ENCODE results near the gene CCNE1. TPM values are rescaled to one million over a fixed set of nuclear protein-coding genes. Genes with fewer than 3 reads are reported as not detected.

Gene CCNE1
- 10 to 100 TPM; 29.3 to 29.7 TPM for total RNA-seq

- H3K4me3 Mint-ChIP-seq: peak within 1 kb of the TSS; percentile 82
- intact Hi-C loops (cut with micrococcal nuclease): loop anchor here (1.0 to 2.0 kb wide), 3 partner anchors 20 to 34 kb away; no protein-coding TSS in a partner anchor
- DNase-seq: peak; percentile 96
- H3K36me3 Mint-ChIP-seq: peaks cover 14% of the 10 kb centered on the region
- H3K9me3 Mint-ChIP-seq: no peaks in the 10 kb centered on the region
- peaks cover 17% of the 10 kb centered on the region for H3K4me1 Mint-ChIP-seq (ENCODE audit: low read depth)
- peak within 1 kb of the TSS; percentile 86 for H3K27ac Mint-ChIP-seq
- CTCF ChIA-PET: no interaction called here
- H3K27me3 Mint-ChIP-seq: no peaks in the 10 kb centered on the region
- POLR2A ChIA-PET: no interaction called here
Observed at GRCh38 chr19:29811125-29812079, at the start of gene CCNE1. TSS of gene CCNE1 (plus strand) at chr19:29811991. CDS start at chr19:29812556, 565 bp downstream.

GRCh38 chr19:29763196-29763595 lies 48.6 kb upstream of the CCNE1 start:
- Mint-ChIP-seq H3K36me3 (no peaks in the 10 kb centered on the region), H3K4me1 (ENCODE audit: low read depth) (peaks cover 2% of the 10 kb centered on the region), H3K27ac (no peak overlapping the region), H3K9me3 (no peaks in the 10 kb centered on the region), H3K4me3 (no peak overlapping the region), H3K27me3 (no peaks in the 10 kb centered on the region)
- intact Hi-C loops (cut with micrococcal nuclease): no loop called here
- ChIA-PET POLR2A (no interaction called here), CTCF (interaction anchor here (1.3 to 1.5 kb wide), 2 partner anchors 47 to 95 kb away, joined by 3 read pairs; no protein-coding TSS in a partner anchor)
- no peak for DNase-seq

GRCh38 chr19:29764361-29764760 lies 47.4 kb upstream of the CCNE1 start:
- ChIA-PET CTCF (no interaction called here), POLR2A (no interaction called here)
- Mint-ChIP-seq H3K27ac (no peak overlapping the region), H3K36me3 (no peaks in the 10 kb centered on the region), H3K4me1 (ENCODE audit: low read depth) (peaks cover 2% of the 10 kb centered on the region), H3K9me3 (no peaks in the 10 kb centered on the region), H3K27me3 (no peaks in the 10 kb centered on the region), H3K4me3 (no peak overlapping the region)
- intact Hi-C loops (cut with micrococcal nuclease): no loop called here
- no peak for DNase-seq

- no peaks in the 10 kb centered on the region for H3K9me3 Mint-ChIP-seq
- no peaks in the 10 kb centered on the region for H3K27me3 Mint-ChIP-seq
- H3K36me3 Mint-ChIP-seq: no peaks in the 10 kb centered on the region
- no peak overlapping the region for H3K4me3 Mint-ChIP-seq
- H3K27ac Mint-ChIP-seq: no peak overlapping the region
- ChIA-PET CTCF (no interaction called here), POLR2A (no interaction called here)
- intact Hi-C loops (cut with micrococcal nuclease): no loop called here
- no peak for DNase-seq
- no peaks in the 10 kb centered on the region for H3K4me1 Mint-ChIP-seq (ENCODE audit: low read depth)
Observed at GRCh38 chr19:29766100-29766499, 45.7 kb upstream of the CCNE1 start.

GRCh38 chr19:29767039-29767735 lies 44.6 kb upstream of the CCNE1 start:
- ChIA-PET CTCF (interaction anchor here (1.3 to 1.8 kb wide), 2 partner anchors 36 to 105 kb away, joined by 4 to 6 read pairs; no protein-coding TSS in a partner anchor), POLR2A (no interaction called here)
- no peak overlapping the region for H3K4me3 Mint-ChIP-seq
- DNase-seq: no peak
- no peaks in the 10 kb centered on the region for H3K9me3 Mint-ChIP-seq
- intact Hi-C loops (cut with micrococcal nuclease): no loop called here
- H3K27me3 Mint-ChIP-seq: no peaks in the 10 kb centered on the region
- H3K4me1 Mint-ChIP-seq (ENCODE audit: low read depth): no peaks in the 10 kb centered on the region
- H3K27ac Mint-ChIP-seq: no peak overlapping the region
- no peaks in the 10 kb centered on the region for H3K36me3 Mint-ChIP-seq

GRCh38 chr19:29768166-29768565 lies 43.6 kb upstream of the CCNE1 start:
- H3K27ac Mint-ChIP-seq: no peak overlapping the region
- H3K4me1 Mint-ChIP-seq (ENCODE audit: low read depth): no peaks in the 10 kb centered on the region
- H3K9me3 Mint-ChIP-seq: no peaks in the 10 kb centered on the region
- H3K36me3 Mint-ChIP-seq: no peaks in the 10 kb centered on the region
- ChIA-PET POLR2A (no interaction called here), CTCF (interaction anchor here (0.6 to 2.0 kb wide), 4 partner anchors 8 to 104 kb away, joined by 3 to 8 read pairs (median 5); no protein-coding TSS in a partner anchor)
- DNase-seq: no peak
- H3K27me3 Mint-ChIP-seq: peaks cover 1% of the 10 kb centered on the region
- no peak overlapping the region for H3K4me3 Mint-ChIP-seq
- intact Hi-C loops (cut with micrococcal nuclease): no loop called here

GRCh38 chr19:29769997-29770396 lies 41.8 kb upstream of the CCNE1 start:
- Mint-ChIP-seq H3K27me3 (peaks cover 2% of the 10 kb centered on the region), H3K4me1 (ENCODE audit: low read depth) (no peaks in the 10 kb centered on the region)

GRCh38 chr19:29770648-29771047 lies 41.1 kb upstream of the CCNE1 start:
- Mint-ChIP-seq H3K27me3 (peaks cover 2% of the 10 kb centered on the region), H3K4me1 (ENCODE audit: low read depth) (no peaks in the 10 kb centered on the region), H3K36me3 (no peaks in the 10 kb centered on the region), H3K9me3 (no peaks in the 10 kb centered on the region), H3K4me3 (no peak overlapping the region), H3K27ac (no peak overlapping the region)
- POLR2A ChIA-PET: interaction anchor here (0.6 to 1.0 kb wide), 2 partner anchors 9 to 19 kb away, joined by 3 to 6 read pairs; no protein-coding TSS in a partner anchor
- peak; percentile 35 for DNase-seq
- CTCF ChIA-PET: interaction anchor here (0.8 to 1.7 kb wide), 6 partner anchors 11 to 104 kb away, joined by 3 to 7 read pairs (median 4); no protein-coding TSS in a partner anchor
- intact Hi-C loops (cut with micrococcal nuclease): no loop called here

More at GRCh38 chr19:29769997-29770396, 41.8 kb upstream of the CCNE1 start:
- POLR2A ChIA-PET: no interaction called here
- CTCF ChIA-PET: interaction anchor here (0.7 to 2.0 kb wide), 3 partner anchors 10 to 105 kb away, joined by 3 to 8 read pairs (median 3); no protein-coding TSS in a partner anchor
- H3K27ac Mint-ChIP-seq: no peak overlapping the region
- intact Hi-C loops (cut with micrococcal nuclease): no loop called here
- no peaks in the 10 kb centered on the region for H3K9me3 Mint-ChIP-seq
- H3K36me3 Mint-ChIP-seq: no peaks in the 10 kb centered on the region
- DNase-seq: no peak
- no peak overlapping the region for H3K4me3 Mint-ChIP-seq

GRCh38 chr19:29771708-29772414 lies 39.9 kb upstream of the CCNE1 start:
- H3K27me3 Mint-ChIP-seq: peaks cover 2% of the 10 kb centered on the region
- H3K36me3 Mint-ChIP-seq: no peaks in the 10 kb centered on the region
- CTCF ChIA-PET: interaction anchor here (1.0 to 1.7 kb wide), 3 partner anchors 41 to 103 kb away, joined by 3 to 7 read pairs (median 4); no protein-coding TSS in a partner anchor
- intact Hi-C loops (cut with micrococcal nuclease): no loop called here
- peak; percentile 51 for DNase-seq
- H3K4me3 Mint-ChIP-seq: no peak overlapping the region
- no peak overlapping the region for H3K27ac Mint-ChIP-seq
- POLR2A ChIA-PET: no interaction called here
- no peaks in the 10 kb centered on the region for H3K9me3 Mint-ChIP-seq
- H3K4me1 Mint-ChIP-seq (ENCODE audit: low read depth): no peaks in the 10 kb centered on the region

- no peaks in the 10 kb centered on the region for H3K4me1 Mint-ChIP-seq (ENCODE audit: low read depth)
- no peaks in the 10 kb centered on the region for H3K36me3 Mint-ChIP-seq
- CTCF ChIA-PET: interaction anchor here (1.0 to 1.5 kb wide), 2 partner anchors 12 to 99 kb away, joined by 3 to 4 read pairs; no protein-coding TSS in a partner anchor
- intact Hi-C loops (cut with micrococcal nuclease): no loop called here
- POLR2A ChIA-PET: no interaction called here
- DNase-seq: no peak
- H3K27ac Mint-ChIP-seq: no peak overlapping the region
- H3K4me3 Mint-ChIP-seq: no peak overlapping the region
- H3K9me3 Mint-ChIP-seq: no peaks in the 10 kb centered on the region
- peaks cover 2% of the 10 kb centered on the region for H3K27me3 Mint-ChIP-seq
Observed at GRCh38 chr19:29772696-29773095, 39.1 kb upstream of the CCNE1 start.

GRCh38 chr19:29773141-29773540 lies 38.6 kb upstream of the CCNE1 start:
- Mint-ChIP-seq H3K27me3 (peaks cover 2% of the 10 kb centered on the region), H3K4me3 (no peak overlapping the region), H3K9me3 (no peaks in the 10 kb centered on the region), H3K4me1 (ENCODE audit: low read depth) (no peaks in the 10 kb centered on the region), H3K27ac (no peak overlapping the region), H3K36me3 (no peaks in the 10 kb centered on the region)
- DNase-seq: no peak
- CTCF ChIA-PET: interaction anchor here (1.0 to 1.5 kb wide), 2 partner anchors 12 to 98 kb away, joined by 3 to 4 read pairs; no protein-coding TSS in a partner anchor
- intact Hi-C loops (cut with micrococcal nuclease): no loop called here
- POLR2A ChIA-PET: no interaction called here

Measured in activated CD4-positive, alpha-beta memory T cell treated with anti-CD3 and anti-CD28 coated beads for 36 hours (primary cell).